ENCODE data around the gene TRMT10A.

GRCh38 chr4:99529956-99530355, 33.9 kb downstream of the TRMT10A start:
- TF ChIP-seq EZH2 (IDR thresholded peaks at IDR 0.05; ENCODE audit: low read depth, unreplicated experiment): no peak
- no peak for TF ChIP-seq CTCF (conservative IDR thresholded peaks at IDR 0.05; ENCODE audit: low read depth in 2 of 2)
- TF ChIP-seq JUNB (IDR thresholded peaks at IDR 0.05; ENCODE audit: unreplicated experiment): no peak
- no peak for TF ChIP-seq EZH2phosphoT487 (IDR thresholded peaks at IDR 0.05; ENCODE audit: unreplicated experiment)
- TF ChIP-seq NANOG (IDR thresholded peaks at IDR 0.05; ENCODE audit: borderline replicate concordance): no peak
- no peak for TF ChIP-seq STAT1 (IDR thresholded peaks at IDR 0.05; ENCODE audit: unreplicated experiment)
- TF ChIP-seq POLR2AphosphoS5 (IDR thresholded peaks at IDR 0.05; ENCODE audit: low read depth): no peak
- TF ChIP-seq ZNF331 (CRISPR knock-in tag; IDR thresholded peaks at IDR 0.05; ENCODE audit: low read depth): no peak
- TF ChIP-seq REST (IDR thresholded peaks at IDR 0.05; ENCODE audit: unreplicated experiment): no peak
- TF ChIP-seq ETS1 (IDR thresholded peaks at IDR 0.05): no peak
- no peak for TF ChIP-seq ZNF462 (CRISPR knock-in tag; IDR thresholded peaks at IDR 0.05)
- TF ChIP-seq CREB1 (CRISPR knock-in tag; IDR thresholded peaks at IDR 0.05; ENCODE audit: low read depth): no peak

Measured in GM23338 (cell line).